ENCODE measurements around the gene PES1.

Gene PES1

DNA sequence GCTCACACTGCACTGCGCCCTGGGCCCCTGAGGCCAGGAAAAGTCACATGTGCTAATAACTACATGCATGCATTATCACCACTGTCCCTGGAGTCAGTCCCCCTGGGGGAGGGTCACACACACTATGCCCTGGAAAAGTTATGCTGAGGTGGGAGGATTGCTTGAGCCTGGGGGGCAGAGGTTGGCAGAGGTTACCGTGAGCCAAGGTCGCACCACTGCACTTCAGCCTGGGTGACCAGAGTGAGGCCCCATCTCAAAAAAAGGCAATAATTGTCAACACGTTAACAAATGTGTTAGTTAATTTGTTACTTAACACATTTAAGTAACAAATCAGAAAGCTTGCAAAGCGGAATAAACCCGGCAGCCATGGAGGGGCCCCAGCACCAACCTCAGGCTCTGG, 31.8 kb downstream of the PES1 start:
- WGBS (ENCODE audit: extremely low coverage, insufficient coverage, insufficient read length), result no CpG with 5 or more reads among the region's 6 CpGs

DNA sequence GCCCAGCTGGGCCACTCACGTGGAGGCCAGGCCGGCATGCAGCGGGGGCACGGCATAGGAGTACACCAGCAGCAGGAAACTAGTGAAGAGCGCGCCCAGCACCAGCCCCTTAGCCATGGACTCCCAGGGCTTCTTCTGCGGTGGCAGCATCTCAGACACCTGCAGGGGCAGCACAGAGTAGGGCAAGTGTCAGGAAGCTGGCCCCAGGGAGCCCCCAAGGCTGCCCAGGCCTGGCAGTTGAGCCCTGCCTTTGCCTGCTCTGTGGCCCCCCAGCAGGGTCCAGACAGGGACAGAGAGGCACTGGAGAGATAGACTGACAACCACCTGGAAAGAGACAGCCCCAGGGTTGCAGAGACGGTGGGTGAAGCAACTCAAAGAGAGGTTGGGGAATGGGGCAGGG, 34.5 kb downstream of the PES1 start:
- Histone ChIP-seq H2AFZ (ENCODE audit: insufficient read depth, low read length, poor library complexity) (no peak overlapping the region), H3K27ac (ENCODE audit: low read depth, low read length) (no peak overlapping the region), H3K23ac (ENCODE audit: low read length) (no peak overlapping the region), H3K14ac (ENCODE audit: low read length) (no peak overlapping the region), H2BK12ac (ENCODE audit: low read length) (no peak overlapping the region), H3K4me3 (ENCODE audit: low read depth, low read length) (no peak overlapping the region), H3K4me1 (ENCODE audit: control insufficient read depth in 1 of 2, insufficient read depth in 2 of 2, low read length in 2 of 2) (peaks cover 0 to 7% of the 10 kb centered on the region in 2 experiments), H4K12ac (ENCODE audit: low read depth, low read length) (no peak overlapping the region), H3K79me1 (ENCODE audit: low read length) (no peaks in the 10 kb centered on the region), H3K9me3 (ENCODE audit: insufficient read depth, low read depth, low read length) (peaks cover 1% of the 10 kb centered on the region), H3K36me3 (ENCODE audit: control insufficient read depth in 1 of 2, insufficient read depth in 2 of 2, low read length in 2 of 2) (no peaks in the 10 kb centered on the region), H3K4me2 (ENCODE audit: low read length) (no peak overlapping the region), H2BK120ac (ENCODE audit: insufficient read depth, low read length, poor library complexity) (no peak overlapping the region), H3K4ac (ENCODE audit: low read depth, low read length) (no peak overlapping the region), H3K79me2 (ENCODE audit: control insufficient read depth, insufficient read depth, low read length, poor library complexity) (no peaks in the 10 kb centered on the region), H3K18ac (ENCODE audit: low read length) (no peak overlapping the region), H2AK5ac (ENCODE audit: low read length) (no peak overlapping the region), H3K9ac (ENCODE audit: low read length) (no peak overlapping the region), H4K91ac (ENCODE audit: low read depth, low read length) (no peak overlapping the region), H2BK5ac (ENCODE audit: low read depth, low read length, poor library complexity) (no peak overlapping the region), H4K8ac (ENCODE audit: low read depth, low read length) (no peak overlapping the region), H3K27me3 (ENCODE audit: insufficient read depth, low read length) (no peaks in the 10 kb centered on the region)
- no peak for DNase-seq
- WGBS (ENCODE audit: extremely low coverage, insufficient coverage, insufficient read length), result no CpG with 5 or more reads among the region's 8 CpGs

More for the DNA sequence above, 31.8 kb downstream of the PES1 start:
- no peaks in the 10 kb centered on the region for H3K79me1 ChIP-seq (ENCODE audit: low read length)
- H3K79me2 ChIP-seq (ENCODE audit: control insufficient read depth, insufficient read depth, low read length, poor library complexity), result no peaks in the 10 kb centered on the region
- H4K8ac ChIP-seq (ENCODE audit: low read depth, low read length), result no peak overlapping the region
- no peak overlapping the region for H3K4ac ChIP-seq (ENCODE audit: low read depth, low read length)
- H3K4me1 ChIP-seq (ENCODE audit: control insufficient read depth in 1 of 2, insufficient read depth in 2 of 2, low read length in 2 of 2), result peaks cover 0 to 10% of the 10 kb centered on the region in 2 experiments
- no peak overlapping the region for H3K9ac ChIP-seq (ENCODE audit: low read length)
- peaks cover 1% of the 10 kb centered on the region for H3K9me3 ChIP-seq (ENCODE audit: insufficient read depth, low read depth, low read length)
- no peak overlapping the region for H3K14ac ChIP-seq (ENCODE audit: low read length)
- H2BK12ac ChIP-seq (ENCODE audit: low read length), result no peak overlapping the region
- no peak overlapping the region for H3K4me3 ChIP-seq (ENCODE audit: low read depth, low read length)
- no peak overlapping the region for H2BK120ac ChIP-seq (ENCODE audit: insufficient read depth, low read length, poor library complexity)
- H3K18ac ChIP-seq (ENCODE audit: low read length), result no peak overlapping the region
- no peak overlapping the region for H4K12ac ChIP-seq (ENCODE audit: low read depth, low read length)
- no peak overlapping the region for H3K4me2 ChIP-seq (ENCODE audit: low read length)
- H3K27ac ChIP-seq (ENCODE audit: low read depth, low read length), result no peak overlapping the region
- no peak overlapping the region for H3K23ac ChIP-seq (ENCODE audit: low read length)
- H3K36me3 ChIP-seq (ENCODE audit: control insufficient read depth in 1 of 2, insufficient read depth in 2 of 2, low read length in 2 of 2), result no peaks in the 10 kb centered on the region
- no peak for DNase-seq
- H2BK5ac ChIP-seq (ENCODE audit: low read depth, low read length, poor library complexity), result no peak overlapping the region
- H3K27me3 ChIP-seq (ENCODE audit: insufficient read depth, low read length), result no peaks in the 10 kb centered on the region
- H2AFZ ChIP-seq (ENCODE audit: insufficient read depth, low read length, poor library complexity), result no peak overlapping the region
- no peak overlapping the region for H4K91ac ChIP-seq (ENCODE audit: low read depth, low read length)
- H2AK5ac ChIP-seq (ENCODE audit: low read length), result no peak overlapping the region

DNA sequence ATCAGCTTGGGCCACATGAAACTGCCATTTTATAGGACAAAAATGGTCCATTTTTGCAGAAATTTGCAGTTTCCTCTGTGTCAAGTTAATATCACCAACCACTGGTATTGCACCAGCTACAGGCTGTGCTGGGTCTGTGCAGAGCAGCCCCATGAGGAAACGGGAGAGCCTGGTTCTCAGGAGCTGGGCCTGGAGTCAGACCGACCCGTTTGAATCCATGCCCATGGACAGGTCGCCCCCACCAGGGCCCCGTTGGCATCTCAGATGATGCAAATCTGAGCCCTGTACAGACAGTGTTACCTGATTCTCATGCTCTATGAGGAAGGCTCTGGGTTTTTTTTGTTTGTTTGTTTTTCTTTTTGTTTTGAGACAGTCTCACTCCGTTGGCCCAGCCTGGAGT, 35.3 kb downstream of the PES1 start:
- H4K12ac ChIP-seq (ENCODE audit: low read depth, low read length), result no peak overlapping the region
- H4K91ac ChIP-seq (ENCODE audit: low read depth, low read length), result no peak overlapping the region
- H3K23ac ChIP-seq (ENCODE audit: low read length), result no peak overlapping the region
- no peak overlapping the region for H2AFZ ChIP-seq (ENCODE audit: insufficient read depth, low read length, poor library complexity)
- H3K9me3 ChIP-seq (ENCODE audit: insufficient read depth, low read depth, low read length), result peaks cover 1% of the 10 kb centered on the region
- H3K27me3 ChIP-seq (ENCODE audit: insufficient read depth, low read length), result no peaks in the 10 kb centered on the region
- no peak overlapping the region for H2BK120ac ChIP-seq (ENCODE audit: insufficient read depth, low read length, poor library complexity)
- no peak overlapping the region for H2BK5ac ChIP-seq (ENCODE audit: low read depth, low read length, poor library complexity)
- H3K4me3 ChIP-seq (ENCODE audit: low read depth, low read length), result no peak overlapping the region
- no peaks in the 10 kb centered on the region for H3K79me1 ChIP-seq (ENCODE audit: low read length)
- no peak overlapping the region for H2AK5ac ChIP-seq (ENCODE audit: low read length)
- H3K79me2 ChIP-seq (ENCODE audit: control insufficient read depth, insufficient read depth, low read length, poor library complexity), result no peaks in the 10 kb centered on the region
- H3K4me1 ChIP-seq (ENCODE audit: control insufficient read depth in 1 of 2, insufficient read depth in 2 of 2, low read length in 2 of 2), result peaks cover 0 to 2% of the 10 kb centered on the region in 2 experiments
- H3K4ac ChIP-seq (ENCODE audit: low read depth, low read length), result no peak overlapping the region
- no peak overlapping the region for H4K8ac ChIP-seq (ENCODE audit: low read depth, low read length)
- H3K18ac ChIP-seq (ENCODE audit: low read length), result no peak overlapping the region
- no peak overlapping the region for H3K9ac ChIP-seq (ENCODE audit: low read length)
- H3K4me2 ChIP-seq (ENCODE audit: low read length), result no peak overlapping the region
- no peak overlapping the region for H3K27ac ChIP-seq (ENCODE audit: low read depth, low read length)
- WGBS (ENCODE audit: extremely low coverage, insufficient coverage, insufficient read length), result no CpG with 5 or more reads among the region's 6 CpGs
- H2BK12ac ChIP-seq (ENCODE audit: low read length), result no peak overlapping the region
- H3K36me3 ChIP-seq (ENCODE audit: control insufficient read depth in 1 of 2, insufficient read depth in 2 of 2, low read length in 2 of 2), result no peaks in the 10 kb centered on the region
- H3K14ac ChIP-seq (ENCODE audit: low read length), result no peak overlapping the region
- DNase-seq, result no peak

DNA sequence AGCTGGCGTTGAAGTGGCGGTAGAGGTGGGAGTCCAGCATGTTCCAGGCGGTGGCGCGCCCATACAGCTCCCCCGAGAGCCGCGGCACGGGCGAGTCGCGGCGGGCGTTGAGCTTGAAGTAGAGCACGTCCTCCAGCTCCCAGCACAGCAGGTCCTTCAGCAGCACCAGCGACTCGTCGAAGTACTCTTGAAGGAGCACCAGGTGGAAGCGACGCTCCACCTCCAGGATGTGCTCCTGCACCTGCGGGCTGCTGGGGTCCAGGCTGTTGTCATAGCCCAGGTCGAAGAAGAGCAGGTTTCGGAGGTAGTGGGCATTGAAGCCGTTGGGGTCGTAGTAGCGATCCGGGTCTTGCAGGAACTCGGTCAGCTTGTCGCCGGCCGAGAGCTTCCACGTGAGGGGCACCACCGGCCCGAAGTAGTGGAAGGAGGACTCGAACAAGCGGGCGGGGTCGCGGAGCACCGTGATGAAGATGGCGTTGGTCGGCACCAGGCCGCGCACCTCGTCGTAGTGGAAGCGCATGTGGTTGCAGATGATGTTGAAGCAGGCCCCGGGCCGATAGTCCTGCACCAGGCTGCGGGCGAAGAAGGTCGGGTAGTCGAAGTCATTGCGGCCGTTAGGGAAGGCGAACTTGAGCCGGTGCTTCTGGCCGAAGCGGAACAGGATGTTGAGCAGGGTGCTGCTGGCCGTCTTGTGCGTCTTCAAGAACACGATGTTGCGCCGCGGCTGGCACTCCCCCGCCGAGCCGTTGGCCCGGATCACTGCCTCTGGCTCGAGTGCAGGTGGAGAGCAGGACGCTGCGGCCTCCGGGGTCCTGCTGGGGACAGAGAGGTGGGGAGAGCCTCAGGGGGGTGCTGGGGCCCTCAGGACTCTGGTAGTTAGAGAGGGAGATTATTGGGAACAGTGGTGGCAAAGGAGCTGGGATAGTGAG, 36.2 kb downstream of the PES1 start:
- Histone ChIP-seq H3K79me2 (ENCODE audit: control insufficient read depth, insufficient read depth, low read length, poor library complexity) (no peaks in the 10 kb centered on the region), H3K27ac (ENCODE audit: low read depth, low read length) (no peak overlapping the region), H4K91ac (ENCODE audit: low read depth, low read length) (no peak overlapping the region), H3K9me3 (ENCODE audit: insufficient read depth, low read depth, low read length) (peaks cover 1% of the 10 kb centered on the region), H2AFZ (ENCODE audit: insufficient read depth, low read length, poor library complexity) (no peak overlapping the region), H3K27me3 (ENCODE audit: insufficient read depth, low read length) (no peaks in the 10 kb centered on the region), H3K36me3 (ENCODE audit: control insufficient read depth in 1 of 2, insufficient read depth in 2 of 2, low read length in 2 of 2) (no peaks in the 10 kb centered on the region), H3K14ac (ENCODE audit: low read length) (no peak overlapping the region), H3K4ac (ENCODE audit: low read depth, low read length) (no peak overlapping the region), H3K4me3 (ENCODE audit: low read depth, low read length) (no peak overlapping the region), H3K79me1 (ENCODE audit: low read length) (no peaks in the 10 kb centered on the region), H4K12ac (ENCODE audit: low read depth, low read length) (no peak overlapping the region), H2BK120ac (ENCODE audit: insufficient read depth, low read length, poor library complexity) (no peak overlapping the region), H4K8ac (ENCODE audit: low read depth, low read length) (no peak overlapping the region), H2AK5ac (ENCODE audit: low read length) (no peak overlapping the region), H3K4me2 (ENCODE audit: low read length) (no peak overlapping the region), H3K23ac (ENCODE audit: low read length) (no peak overlapping the region), H3K9ac (ENCODE audit: low read length) (no peak overlapping the region), H2BK5ac (ENCODE audit: low read depth, low read length, poor library complexity) (no peak overlapping the region), H3K4me1 (ENCODE audit: control insufficient read depth in 1 of 2, insufficient read depth in 2 of 2, low read length in 2 of 2) (no peaks in the 10 kb centered on the region), H2BK12ac (ENCODE audit: low read length) (no peak overlapping the region), H3K18ac (ENCODE audit: low read length) (no peak overlapping the region)
- no peak for DNase-seq
- no CpG with 5 or more reads among the region's 73 CpGs for WGBS (ENCODE audit: extremely low coverage, insufficient coverage, insufficient read length)

All from trophoblast cell (in vitro differentiated cells and primary cell).